ENCODE data around the gene SSTR3.
"Not testable (repeated sequence)": the region's sequence is repeated elsewhere in the genome, so short reads cannot be mapped to it uniquely, and the experiment has no call there.

SSTR3 gene

DNA sequence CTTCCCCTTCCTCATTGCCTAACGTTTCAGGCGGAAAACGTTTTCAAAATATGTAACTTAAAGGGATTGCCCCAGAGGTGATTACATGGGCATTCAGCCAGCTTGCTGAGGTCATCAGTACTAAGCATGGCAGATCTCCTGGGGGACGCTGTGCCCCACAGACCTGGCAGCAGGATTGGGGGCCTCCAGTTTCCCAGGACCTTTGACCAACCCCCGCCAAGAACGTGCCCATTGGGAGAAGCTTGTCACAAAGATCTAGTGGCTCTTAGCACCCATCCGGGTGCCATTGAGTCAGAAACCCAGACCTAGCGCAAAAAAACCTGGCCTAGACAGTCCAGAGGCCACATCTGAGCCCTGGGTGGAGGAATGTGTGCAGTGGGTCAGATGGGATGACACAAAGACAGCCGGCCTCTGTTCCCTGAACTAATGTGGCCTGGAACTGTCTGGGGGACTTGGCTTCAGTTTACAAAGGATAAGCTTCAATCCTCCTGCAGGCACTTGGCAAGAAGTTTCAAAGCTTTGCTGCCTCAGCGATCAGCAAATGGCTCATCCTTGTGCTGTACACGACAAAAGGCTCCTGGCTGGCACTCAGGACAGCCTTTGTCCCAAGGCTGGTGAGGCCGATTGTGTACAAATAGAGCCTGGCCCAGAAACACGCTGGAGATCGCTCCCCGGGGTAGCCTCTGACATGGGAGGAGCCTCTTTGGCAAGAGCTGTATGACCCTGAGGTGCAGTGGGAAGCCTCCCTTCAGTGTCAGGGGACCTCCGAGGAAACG, 33.7 kb downstream of the SSTR3 start:
- DNase-seq: no peak

GRCh38 chr22:37177755-37178154, 34.5 kb downstream of the SSTR3 start:
- no peak for DNase-seq

DNA sequence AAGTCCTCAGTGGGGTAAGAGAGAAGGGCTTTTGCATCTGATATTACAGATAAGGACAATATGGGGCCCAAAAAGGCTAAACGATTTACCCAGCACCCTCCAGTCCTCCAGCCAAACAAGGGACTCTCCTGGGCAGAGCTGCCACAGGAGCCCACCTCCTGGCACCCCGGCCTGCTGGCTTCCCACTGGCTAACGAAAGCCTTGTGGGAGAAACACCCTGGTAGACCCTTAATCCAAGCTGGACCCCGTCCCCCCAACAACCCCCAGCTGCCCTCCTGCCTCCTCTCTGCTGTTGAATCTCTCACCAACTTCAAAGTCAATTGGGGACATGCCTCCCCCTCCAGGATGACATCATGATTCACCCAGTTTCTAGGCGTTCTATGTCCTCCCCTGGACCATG, 35.1 kb downstream of the SSTR3 start:
- no peak for DNase-seq

DNA sequence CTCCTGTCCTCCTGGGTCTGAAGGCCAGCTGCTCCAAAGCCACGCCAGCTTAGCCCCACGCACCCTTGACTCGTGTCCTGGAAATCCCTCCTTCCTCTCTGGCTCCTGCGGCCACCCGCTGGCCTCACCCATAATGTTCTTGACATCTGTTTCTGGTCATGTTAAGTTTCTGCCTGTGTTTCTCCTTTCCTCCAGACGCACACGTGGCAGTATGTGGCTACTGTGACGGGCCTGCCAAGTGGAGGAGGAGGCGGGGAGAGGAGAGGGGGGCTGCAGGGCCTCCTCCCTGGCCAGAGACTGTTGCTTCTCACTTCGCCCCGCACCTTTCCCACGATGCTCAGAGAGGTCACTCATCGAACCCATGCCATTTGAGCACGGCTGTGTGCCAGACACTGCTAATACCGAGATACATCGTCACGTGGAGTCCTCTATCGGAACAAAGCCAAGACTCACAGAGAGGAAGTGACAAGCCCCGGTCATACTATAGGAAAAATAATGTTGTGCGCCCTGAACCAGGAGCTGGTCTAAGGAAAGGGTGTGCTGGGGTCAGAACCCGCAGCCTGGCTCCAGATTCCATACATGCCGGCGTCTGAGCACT, 35.7 kb downstream of the SSTR3 start:
- DNase-seq: peak; percentile 33

- no peak for DNase-seq
Measured at GRCh38 chr22:37175414-37176281, 36.6 kb downstream of the SSTR3 start.

- no peak for DNase-seq
Measured at GRCh38 chr22:37174964-37175363, 37.3 kb downstream of the SSTR3 start.

DNA sequence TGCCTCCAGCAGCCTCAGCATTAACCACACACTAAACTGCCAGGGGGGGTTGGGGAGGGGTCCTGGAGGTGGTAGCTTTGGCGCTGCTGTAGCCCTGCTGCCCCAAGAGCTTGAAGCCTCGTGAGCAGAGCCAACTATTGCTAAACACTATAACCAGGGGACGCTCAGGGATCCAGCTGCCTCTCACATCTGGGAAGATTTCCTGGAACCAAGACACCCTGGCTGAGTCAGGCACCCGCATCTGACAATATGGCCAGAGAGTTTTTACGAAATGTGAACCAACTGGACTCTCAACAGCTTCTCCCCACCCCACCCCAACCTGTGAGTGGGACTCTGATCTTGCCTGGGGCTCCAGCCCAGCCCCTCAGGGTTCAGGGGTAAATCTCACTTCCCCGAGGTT, 38.6 kb downstream of the SSTR3 start:
- no peak for DNase-seq

DNA sequence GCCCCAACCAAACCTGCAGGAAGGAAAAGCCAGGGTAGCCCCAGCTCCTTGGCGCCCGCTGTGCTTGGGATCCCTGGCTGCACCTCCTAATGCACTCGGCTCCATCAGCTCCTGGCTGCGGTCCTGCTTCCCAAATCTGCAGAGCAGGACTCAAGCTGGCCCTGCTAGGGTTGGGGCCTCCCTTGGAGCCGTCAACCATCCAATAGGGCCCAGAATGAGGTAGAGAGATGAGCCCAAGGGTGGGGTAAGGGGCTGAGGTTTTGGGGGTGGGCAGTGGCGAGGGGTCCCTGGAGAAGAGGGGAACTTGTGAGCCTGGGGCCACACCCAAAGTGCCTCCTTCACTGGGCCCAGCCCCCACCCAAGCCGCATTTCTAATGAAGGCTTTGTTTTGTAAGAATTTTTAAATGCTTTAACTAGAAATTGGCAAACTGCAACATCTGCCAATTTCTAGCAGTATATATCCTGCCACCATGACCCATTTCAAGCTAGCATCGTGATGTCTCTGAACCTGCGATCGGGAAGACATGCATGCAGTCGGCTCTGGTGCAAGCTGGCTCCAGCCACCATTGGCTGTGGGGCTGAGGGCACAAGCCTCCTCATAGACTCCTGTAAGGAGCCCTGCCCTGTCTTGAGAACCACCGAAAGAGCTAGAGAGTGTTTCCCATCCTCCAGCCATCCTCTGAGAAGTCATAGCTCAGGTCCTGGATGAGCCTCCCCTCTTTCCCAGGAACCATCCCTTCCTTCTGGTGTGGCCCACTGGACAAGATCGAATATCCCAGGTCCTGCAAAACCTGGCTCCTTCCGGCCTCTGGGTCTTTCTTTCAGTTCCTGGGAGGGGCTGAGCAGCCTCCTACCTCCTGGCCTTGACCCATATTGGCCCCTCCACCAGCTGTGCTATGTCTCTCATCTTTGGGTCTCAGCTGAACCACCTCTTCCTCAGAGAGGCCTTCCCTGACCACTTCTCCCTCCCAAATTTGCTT, 39.7 kb downstream of the SSTR3 start:
- DNase-seq: no peak

DNA sequence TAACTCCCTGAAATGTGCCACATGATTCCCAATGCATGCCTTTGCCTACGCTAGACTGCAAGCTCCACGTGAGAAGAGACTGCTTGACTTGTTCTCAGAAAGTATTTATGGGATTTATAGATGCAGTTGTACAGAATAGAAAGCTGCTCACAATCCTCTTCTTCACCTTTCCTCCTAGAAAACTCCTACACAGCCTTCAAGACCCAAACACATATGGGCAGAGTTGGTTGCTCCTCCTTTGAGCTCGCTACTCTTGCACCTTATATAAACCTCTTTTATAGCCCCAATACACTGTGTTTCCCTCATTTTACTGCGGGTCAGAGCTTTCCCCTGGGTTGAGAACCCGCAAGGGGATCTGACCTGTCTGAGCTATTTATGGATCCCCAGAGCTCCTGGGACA, 40.6 kb downstream of the SSTR3 start:
- no peak for DNase-seq

GRCh38 chr22:37170689-37171405, 41.4 kb downstream of the SSTR3 start:
- DNase-seq: not testable (repeated sequence)

GRCh38 chr22:37169947-37170688, 42.2 kb downstream of the SSTR3 start:
- DNase-seq: peak; percentile 29

DNA sequence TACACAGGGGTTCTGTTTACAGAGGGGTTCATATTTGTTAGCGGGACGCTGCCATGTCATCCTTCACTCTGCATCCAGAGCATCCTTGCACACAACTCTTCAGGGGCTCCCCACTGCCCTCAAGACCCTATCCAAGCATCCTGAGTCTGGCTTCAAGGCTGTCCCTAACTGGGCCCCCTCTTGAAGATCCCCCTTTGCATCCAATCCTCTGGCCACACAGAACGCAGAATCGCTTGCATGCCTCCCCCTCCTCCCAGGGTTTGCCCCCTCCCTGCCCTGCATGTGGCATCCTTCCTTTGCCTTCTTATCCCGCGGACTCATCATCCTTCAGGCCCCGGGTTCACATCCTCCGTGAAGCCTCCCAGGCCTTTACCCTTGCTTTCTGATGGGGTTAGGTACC, 42.9 kb downstream of the SSTR3 start:
- DNase-seq: peak; percentile 28

DNA sequence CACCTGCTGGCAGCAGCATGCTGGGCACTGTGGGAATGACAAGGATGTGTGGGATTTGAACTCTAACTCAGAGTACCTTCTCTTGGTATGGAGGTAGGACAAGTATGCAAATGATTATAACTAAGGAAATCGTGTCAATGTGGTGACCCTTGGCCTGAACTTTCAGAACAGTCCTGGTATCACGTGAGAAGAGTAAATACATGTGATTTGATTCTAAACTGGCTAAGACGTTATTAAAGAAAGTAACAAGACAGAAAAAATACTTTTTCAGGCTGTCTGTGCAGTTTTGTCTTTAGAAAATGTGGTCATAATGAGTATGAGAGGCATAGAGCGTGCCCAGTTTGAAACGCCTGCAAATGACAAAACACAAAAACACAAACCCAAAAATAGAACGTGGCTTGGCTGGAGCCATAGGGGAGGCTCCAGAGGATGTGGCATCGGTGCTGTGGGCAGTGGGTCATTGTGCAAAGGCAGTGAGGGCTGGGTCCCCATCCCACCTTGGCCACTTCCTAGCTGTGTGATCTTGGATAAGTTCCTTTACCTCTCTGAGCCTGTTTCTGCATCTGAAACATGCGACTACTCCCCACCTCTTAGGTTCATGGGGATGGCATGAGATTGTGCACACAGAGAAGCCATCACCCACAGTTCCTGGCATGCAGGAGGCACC, 44.2 kb downstream of the SSTR3 start:
- peak; percentile 39 for DNase-seq

GRCh38 chr22:37167176-37167980, 44.9 kb downstream of the SSTR3 start:
- DNase-seq: peak; percentile 32

- peak; percentile 90 for DNase-seq
Measured at GRCh38 chr22:37166675-37167066, 45.6 kb downstream of the SSTR3 start.

- no peak for DNase-seq
Measured at GRCh38 chr22:37165940-37166674, 46.2 kb downstream of the SSTR3 start.

GRCh38 chr22:37165066-37165465, 47.2 kb downstream of the SSTR3 start:
- DNase-seq: no peak

DNA sequence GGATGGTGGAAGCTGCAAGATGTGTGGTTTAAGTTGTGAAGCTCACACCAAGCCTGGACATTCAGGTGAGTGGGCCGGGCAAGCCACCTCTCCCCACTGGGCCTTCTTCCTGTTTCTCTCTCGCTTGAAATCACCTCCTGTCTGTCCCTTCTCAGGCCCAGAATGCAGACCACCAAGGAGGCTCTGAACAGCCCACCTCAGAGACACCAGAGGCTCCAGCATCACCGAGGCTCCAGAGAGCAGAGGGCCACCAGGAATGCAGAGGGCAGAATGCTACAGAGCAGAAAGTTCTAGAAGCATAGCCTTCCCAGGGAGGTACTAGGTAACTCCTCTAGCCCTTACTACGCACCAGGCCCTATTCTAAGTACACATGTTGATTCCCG, 47.8 kb downstream of the SSTR3 start:
- no peak for DNase-seq
